ENCODE measurements around the gene ROR2. TPM values are rescaled to one million over a fixed set of nuclear protein-coding genes. Genes with fewer than 3 reads are reported as not detected.
"Not testable (repeated sequence)": the region's sequence is repeated elsewhere in the genome, so short reads cannot be mapped to it uniquely, and the experiment has no call there.

Gene ROR2
- total RNA-seq, 2 donors from 2014 or later: 0.07 to 0.10 TPM

GRCh38 chr9:91654527-91654926, 295.5 kb downstream of the ROR2 start:
- no peak overlapping the region for H3K4me3 Mint-ChIP-seq
- no peak for ATAC-seq (replicated peaks in 1 of 2)
- H3K9me3 Mint-ChIP-seq: no peaks in the 10 kb centered on the region

GRCh38 chr9:91647371-91647770, 302.7 kb downstream of the ROR2 start:
- no peak for DNase-seq
- no peak for ATAC-seq (replicated peaks in 1 of 2)
- H3K4me3 Mint-ChIP-seq: no peak overlapping the region
- no peak overlapping the region for H3K27ac Mint-ChIP-seq
- peaks cover 42% of the 10 kb centered on the region for H3K27me3 Mint-ChIP-seq (ENCODE audit: low read depth)
- H3K4me1 Mint-ChIP-seq (ENCODE audit: low read depth): no peaks in the 10 kb centered on the region
- no peaks in the 10 kb centered on the region for H3K36me3 Mint-ChIP-seq (ENCODE audit: insufficient read depth in 2 of 2)
- no peaks in the 10 kb centered on the region for H3K9me3 Mint-ChIP-seq

More at GRCh38 chr9:91654527-91654926, 295.5 kb downstream of the ROR2 start:
- Mint-ChIP-seq H3K27me3 (ENCODE audit: low read depth) (peaks cover 19% of the 10 kb centered on the region), H3K36me3 (ENCODE audit: insufficient read depth in 2 of 2) (no peaks in the 10 kb centered on the region), H3K27ac (no peak overlapping the region), H3K4me1 (ENCODE audit: low read depth) (no peaks in the 10 kb centered on the region)
- DNase-seq: no peak

GRCh38 chr9:91646702-91647101, 303.3 kb downstream of the ROR2 start:
- H3K4me1 Mint-ChIP-seq (ENCODE audit: low read depth): no peaks in the 10 kb centered on the region
- no peak for DNase-seq
- no peak overlapping the region for H3K27ac Mint-ChIP-seq
- H3K27me3 Mint-ChIP-seq (ENCODE audit: low read depth): peaks cover 42% of the 10 kb centered on the region
- H3K36me3 Mint-ChIP-seq (ENCODE audit: insufficient read depth in 2 of 2): no peaks in the 10 kb centered on the region
- H3K9me3 Mint-ChIP-seq: no peaks in the 10 kb centered on the region
- ATAC-seq (replicated peaks in 1 of 2): no peak
- H3K4me3 Mint-ChIP-seq: no peak overlapping the region

GRCh38 chr9:91644433-91644832, 305.6 kb downstream of the ROR2 start:
- Mint-ChIP-seq H3K4me3 (no peak overlapping the region), H3K4me1 (ENCODE audit: low read depth) (no peaks in the 10 kb centered on the region), H3K36me3 (ENCODE audit: insufficient read depth in 2 of 2) (peaks cover 0 to 2% of the 10 kb centered on the region in 2 donors), H3K27ac (no peak overlapping the region), H3K27me3 (ENCODE audit: low read depth) (peaks cover 33% of the 10 kb centered on the region), H3K9me3 (peaks cover 0 to 7% of the 10 kb centered on the region in 2 donors)
- DNase-seq (no peak), ATAC-seq (replicated peaks in 1 of 2) (no peak)

- H3K27ac Mint-ChIP-seq: no peak overlapping the region
- no peaks in the 10 kb centered on the region for H3K4me1 Mint-ChIP-seq (ENCODE audit: low read depth)
- H3K27me3 Mint-ChIP-seq (ENCODE audit: low read depth): peaks cover 30% of the 10 kb centered on the region
- no peak for ATAC-seq (replicated peaks in 1 of 2)
- H3K9me3 Mint-ChIP-seq: peaks cover 0 to 7% of the 10 kb centered on the region in 2 donors
- no peak overlapping the region for H3K4me3 Mint-ChIP-seq
- no peak for DNase-seq
- peaks cover 0 to 2% of the 10 kb centered on the region in 2 donors for H3K36me3 Mint-ChIP-seq (ENCODE audit: insufficient read depth in 2 of 2)
These were observed 306.4 kb downstream of the ROR2 start for GRCh38 chr9:91643481-91644077.

- H3K27me3 Mint-ChIP-seq (ENCODE audit: low read depth): peaks cover 38% of the 10 kb centered on the region
- no peak for ATAC-seq (replicated peaks in 1 of 2)
- no peak overlapping the region for H3K27ac Mint-ChIP-seq
These were observed 307.3 kb downstream of the ROR2 start for GRCh38 chr9:91642771-91643170.

GRCh38 chr9:91640428-91640827, 309.6 kb downstream of the ROR2 start:
- peaks cover 0 to 2% of the 10 kb centered on the region in 2 donors for H3K36me3 Mint-ChIP-seq (ENCODE audit: insufficient read depth in 2 of 2)
- H3K4me1 Mint-ChIP-seq (ENCODE audit: low read depth): no peaks in the 10 kb centered on the region
- no peak for ATAC-seq (replicated peaks in 1 of 2)
- H3K27ac Mint-ChIP-seq: no peak overlapping the region
- no peak for DNase-seq
- H3K9me3 Mint-ChIP-seq: peaks cover 0 to 7% of the 10 kb centered on the region in 2 donors
- peaks cover 22% of the 10 kb centered on the region for H3K27me3 Mint-ChIP-seq (ENCODE audit: low read depth)
- H3K4me3 Mint-ChIP-seq: no peak overlapping the region

More at GRCh38 chr9:91642771-91643170, 307.3 kb downstream of the ROR2 start:
- Mint-ChIP-seq H3K36me3 (ENCODE audit: insufficient read depth in 2 of 2) (peaks cover 0 to 2% of the 10 kb centered on the region in 2 donors), H3K9me3 (peaks cover 0 to 7% of the 10 kb centered on the region in 2 donors), H3K4me1 (ENCODE audit: low read depth) (no peaks in the 10 kb centered on the region), H3K4me3 (no peak overlapping the region)
- DNase-seq: no peak

- Mint-ChIP-seq H3K27ac (no peak overlapping the region), H3K27me3 (ENCODE audit: low read depth) (peaks cover 20% of the 10 kb centered on the region), H3K9me3 (peaks cover 2 to 7% of the 10 kb centered on the region in 2 donors), H3K36me3 (ENCODE audit: insufficient read depth in 2 of 2) (peaks cover 0 to 2% of the 10 kb centered on the region in 2 donors), H3K4me1 (ENCODE audit: low read depth) (no peaks in the 10 kb centered on the region), H3K4me3 (no peak overlapping the region)
- ATAC-seq (replicated peaks in 1 of 2) (no peak), DNase-seq (no peak)
These were observed 311.0 kb downstream of the ROR2 start for GRCh38 chr9:91639054-91639453.

GRCh38 chr9:91634832-91635231, 315.2 kb downstream of the ROR2 start:
- H3K36me3 Mint-ChIP-seq (ENCODE audit: insufficient read depth in 2 of 2); H3K27ac Mint-ChIP-seq; H3K4me3 Mint-ChIP-seq; H3K4me1 Mint-ChIP-seq (ENCODE audit: low read depth); DNase-seq; H3K9me3 Mint-ChIP-seq; ATAC-seq (replicated peaks in 1 of 2): not testable (repeated sequence)
- H3K27me3 Mint-ChIP-seq (ENCODE audit: low read depth): peaks cover 48% of the 10 kb centered on the region

GRCh38 chr9:91629718-91630117, 320.3 kb downstream of the ROR2 start:
- H3K4me1 Mint-ChIP-seq (ENCODE audit: low read depth): no peaks in the 10 kb centered on the region
- H3K4me3 Mint-ChIP-seq: no peak overlapping the region
- H3K9me3 Mint-ChIP-seq: peaks cover 7 to 10% of the 10 kb centered on the region in 2 donors
- no peak overlapping the region for H3K27ac Mint-ChIP-seq
- peaks cover 0 to 5% of the 10 kb centered on the region in 2 donors for H3K36me3 Mint-ChIP-seq (ENCODE audit: insufficient read depth in 2 of 2)
- H3K27me3 Mint-ChIP-seq (ENCODE audit: low read depth): peaks cover 43% of the 10 kb centered on the region
- DNase-seq (no peak), ATAC-seq (replicated peaks in 1 of 2) (no peak)

- H3K4me1 Mint-ChIP-seq (ENCODE audit: low read depth): no peaks in the 10 kb centered on the region
- H3K9me3 Mint-ChIP-seq: peaks cover 7 to 8% of the 10 kb centered on the region in 2 donors
- DNase-seq (no peak), ATAC-seq (replicated peaks in 1 of 2) (no peak)
- H3K4me3 Mint-ChIP-seq: no peak overlapping the region
- H3K27me3 Mint-ChIP-seq (ENCODE audit: low read depth): peaks cover 47% of the 10 kb centered on the region
- no peak overlapping the region for H3K27ac Mint-ChIP-seq
- H3K36me3 Mint-ChIP-seq (ENCODE audit: insufficient read depth in 2 of 2): peaks cover 0 to 5% of the 10 kb centered on the region in 2 donors
These were observed 321.1 kb downstream of the ROR2 start for GRCh38 chr9:91628892-91629291.

- peaks cover 0 to 5% of the 10 kb centered on the region in 2 donors for H3K36me3 Mint-ChIP-seq (ENCODE audit: insufficient read depth in 2 of 2)
- H3K27ac Mint-ChIP-seq: no peak overlapping the region
- peaks cover 41% of the 10 kb centered on the region for H3K27me3 Mint-ChIP-seq (ENCODE audit: low read depth)
- DNase-seq: no peak
- no peaks in the 10 kb centered on the region for H3K4me1 Mint-ChIP-seq (ENCODE audit: low read depth)
- ATAC-seq (replicated peaks in 1 of 2): no peak
- peaks cover 5 to 8% of the 10 kb centered on the region in 2 donors for H3K9me3 Mint-ChIP-seq
- no peak overlapping the region for H3K4me3 Mint-ChIP-seq
These were observed 324.7 kb downstream of the ROR2 start for GRCh38 chr9:91625331-91625730.

- Mint-ChIP-seq H3K27ac (no peak overlapping the region), H3K9me3 (peaks cover under 1 to 2% of the 10 kb centered on the region in 2 donors), H3K36me3 (ENCODE audit: insufficient read depth in 2 of 2) (no peaks in the 10 kb centered on the region), H3K4me1 (ENCODE audit: low read depth) (no peaks in the 10 kb centered on the region), H3K27me3 (ENCODE audit: low read depth) (peaks cover 56% of the 10 kb centered on the region), H3K4me3 (no peak overlapping the region)
- DNase-seq (no peak), ATAC-seq (replicated peaks in 1 of 2) (peak in 1 of 2 donors; percentile 24)
These were observed 327.0 kb downstream of the ROR2 start for GRCh38 chr9:91623004-91623403.

GRCh38 chr9:91622121-91622520, 327.9 kb downstream of the ROR2 start:
- H3K27me3 Mint-ChIP-seq (ENCODE audit: low read depth): peaks cover 60% of the 10 kb centered on the region
- not testable (repeated sequence) for DNase-seq; ATAC-seq (replicated peaks in 1 of 2)

More at GRCh38 chr9:91622121-91622520, 327.9 kb downstream of the ROR2 start:
- not testable (repeated sequence) for H3K9me3 Mint-ChIP-seq; H3K36me3 Mint-ChIP-seq (ENCODE audit: insufficient read depth in 2 of 2); H3K4me3 Mint-ChIP-seq; H3K4me1 Mint-ChIP-seq (ENCODE audit: low read depth); H3K27ac Mint-ChIP-seq

All from activated T-cell treated with anti-CD3 and anti-CD28 coated beads, Interleukin-2, amount 50 U/mL, for 72 hours (primary cell).